Stimulated activated CD4-positive, alpha-beta T cell treated with anti-CD3 and anti-CD28 coated beads, TNF-alpha, amount 100 ng/mL, for 24 hours (primary cell): ENCODE results near the gene ABCC8.

Experiments
- DNase-seq, 3 experiments: peaks; one replicate each; pipeline ENCODE4 v3.0.0-alpha.2; 2020; ENCODE audit warnings: low read depth in 3 of 3

The ABCC8 gene

DNA sequence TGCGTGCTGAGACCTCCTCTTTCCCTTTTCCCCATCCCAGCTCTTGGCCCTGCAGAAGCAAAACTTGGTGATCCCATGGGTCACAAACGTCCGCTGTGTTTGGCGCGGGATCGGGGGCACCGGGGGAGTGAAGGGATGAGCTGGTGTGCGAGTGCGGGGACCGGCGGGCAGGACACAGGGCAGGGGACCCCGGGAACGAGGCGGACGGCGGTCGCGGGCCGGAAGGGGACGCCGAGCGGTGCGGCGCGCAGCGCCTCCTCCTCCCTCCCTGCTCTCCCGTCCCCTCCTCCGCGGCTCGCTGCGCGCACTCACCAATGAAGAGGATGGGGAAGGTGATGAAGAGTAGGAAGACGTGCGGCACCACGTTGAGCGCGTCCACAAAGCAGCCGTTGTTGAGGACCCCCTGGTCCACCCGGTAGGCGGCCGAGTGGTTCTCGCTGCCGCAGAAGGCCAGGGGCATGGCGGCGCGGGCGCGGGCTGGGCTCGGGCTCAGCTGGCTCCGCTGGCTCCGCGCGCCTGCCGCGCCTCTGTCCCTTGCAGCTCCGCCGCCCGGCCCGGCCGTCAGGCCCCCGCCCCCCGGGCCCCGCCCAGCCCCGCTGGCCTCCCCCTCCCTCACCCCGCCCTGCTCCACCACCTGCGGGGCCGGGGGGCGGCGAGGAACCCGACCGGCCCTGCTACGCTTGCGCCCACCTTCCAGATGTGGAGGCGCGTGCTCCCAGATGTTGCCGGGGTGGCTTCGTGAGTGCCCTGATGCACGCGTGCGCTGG lies at the start of gene ABCC8:
Gene ABCC8 (minus strand): TSS at position 529 of the 767 bp plus-strand sequence. CDS start 69 bp downstream, at position 460.
- DNase-seq = no peak

DNA sequence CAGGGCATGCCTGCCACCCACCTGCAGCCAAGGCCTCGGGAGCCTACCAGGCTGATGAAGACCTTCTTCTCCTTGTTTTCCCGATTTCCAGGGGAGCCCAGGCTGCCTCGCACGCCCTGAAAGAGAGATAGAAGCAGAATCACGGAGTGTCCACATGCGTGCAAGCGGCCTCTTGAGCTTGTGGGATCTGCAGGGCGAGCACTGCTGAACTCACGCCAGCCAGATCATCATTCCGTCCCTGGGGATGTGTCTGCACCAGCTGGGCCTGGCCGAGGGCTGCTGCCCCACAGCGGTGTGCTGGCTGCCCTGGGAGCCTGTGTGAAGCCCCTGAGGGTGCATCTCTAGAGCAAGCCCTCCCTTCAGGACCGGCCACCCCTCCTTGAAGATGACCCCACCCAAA lies 49.7 kb upstream of the ABCC8 start:
- no peak for DNase-seq

DNA sequence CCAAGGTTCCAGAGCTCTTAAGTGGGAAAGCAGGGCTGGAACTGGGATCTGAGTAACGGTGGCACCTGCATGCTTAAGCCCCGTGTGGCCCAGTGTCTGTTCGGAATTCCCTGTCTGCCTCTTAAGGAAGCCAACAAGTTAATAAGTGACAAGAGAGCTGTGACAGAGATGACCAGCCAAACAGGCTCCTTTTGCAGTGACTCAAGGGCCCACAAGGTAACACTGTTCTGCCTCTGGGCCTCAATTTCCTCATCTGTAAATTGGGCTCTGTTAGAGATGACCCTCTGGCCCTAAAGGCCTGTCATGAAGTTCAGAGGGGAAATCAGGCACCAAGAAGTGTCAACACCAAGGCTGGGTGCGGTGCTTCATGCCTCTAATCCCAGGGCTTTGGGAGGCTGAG lies 48.9 kb upstream of the ABCC8 start:
- DNase-seq = no peak

DNA sequence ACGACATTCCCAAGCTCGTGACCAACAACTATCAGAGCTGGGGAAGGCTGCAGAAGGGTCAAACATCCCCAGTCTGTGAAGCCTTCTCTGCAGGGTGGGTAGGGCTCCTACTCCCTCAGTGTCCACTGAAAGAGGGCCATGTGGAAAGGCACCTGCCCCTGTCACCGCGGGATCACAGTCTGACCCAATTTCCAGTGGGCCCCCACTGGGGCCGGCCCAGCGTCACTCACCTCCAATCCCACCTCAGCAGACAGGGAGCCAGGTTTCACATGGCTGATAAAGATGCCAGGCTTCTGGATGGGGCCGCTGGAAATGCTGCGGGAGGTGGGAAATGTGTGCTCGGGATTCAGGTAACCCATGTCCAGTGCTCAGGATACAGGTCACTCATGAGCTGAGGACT lies 47.6 kb upstream of the ABCC8 start:
- no peak for DNase-seq

DNA sequence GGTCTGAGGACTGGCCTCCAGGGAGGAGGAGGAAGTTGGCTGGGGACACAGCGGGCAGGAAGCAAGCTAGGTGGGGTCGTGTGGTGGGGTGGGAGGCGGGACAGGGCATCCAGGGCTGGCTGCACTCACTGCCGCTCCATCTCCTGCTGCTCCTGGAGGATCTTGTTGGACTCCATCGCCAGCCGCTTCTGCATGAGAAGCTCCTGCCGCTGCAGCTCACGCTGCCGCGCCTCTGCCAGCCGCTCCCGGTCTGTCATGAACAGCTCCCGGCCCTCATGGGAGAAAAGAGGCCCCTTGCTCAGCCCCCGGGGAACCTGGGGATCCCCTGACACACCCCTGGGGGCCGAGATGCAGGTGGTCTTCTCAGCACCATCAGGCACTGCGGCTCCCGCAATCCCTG lies 46.0 kb upstream of the ABCC8 start:
- DNase-seq = no peak

DNA sequence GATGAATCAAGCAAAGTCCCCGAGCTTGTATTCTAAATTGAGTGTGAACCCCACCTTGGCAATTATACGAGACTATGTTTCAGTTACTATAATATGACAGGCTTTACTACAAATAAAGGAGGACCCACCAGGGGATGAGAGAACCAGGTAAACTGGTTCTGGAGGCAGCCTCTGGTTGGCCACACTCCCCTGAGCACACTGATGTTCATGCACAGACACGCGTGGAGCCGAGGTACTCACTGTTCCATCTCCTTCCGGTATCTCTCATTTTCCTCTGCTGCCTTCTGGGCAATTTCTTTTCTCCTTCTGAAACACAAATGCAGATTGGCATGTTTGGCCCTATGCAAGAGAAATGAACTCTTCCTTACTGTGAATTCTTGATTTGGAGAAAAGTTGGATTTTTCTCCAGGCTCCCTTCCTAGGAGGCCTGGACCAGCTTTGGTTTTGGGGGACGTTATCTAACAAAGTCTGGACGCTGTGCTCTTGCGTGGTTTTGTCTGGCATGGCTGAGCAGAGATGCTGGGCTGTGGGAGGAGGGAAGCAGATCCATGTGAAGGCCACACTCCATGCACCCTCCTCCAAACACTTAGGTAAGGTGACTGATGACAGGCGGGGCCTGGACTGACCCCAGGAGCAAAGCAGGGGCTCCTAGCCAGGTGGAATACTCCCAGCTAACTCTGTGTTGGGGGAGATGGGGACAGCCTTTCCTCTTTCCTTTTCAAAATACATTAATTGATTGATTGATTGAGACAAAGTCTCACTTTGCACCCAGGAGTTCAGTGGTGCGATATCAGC lies 44.7 kb upstream of the ABCC8 start:
- no peak for DNase-seq

DNA sequence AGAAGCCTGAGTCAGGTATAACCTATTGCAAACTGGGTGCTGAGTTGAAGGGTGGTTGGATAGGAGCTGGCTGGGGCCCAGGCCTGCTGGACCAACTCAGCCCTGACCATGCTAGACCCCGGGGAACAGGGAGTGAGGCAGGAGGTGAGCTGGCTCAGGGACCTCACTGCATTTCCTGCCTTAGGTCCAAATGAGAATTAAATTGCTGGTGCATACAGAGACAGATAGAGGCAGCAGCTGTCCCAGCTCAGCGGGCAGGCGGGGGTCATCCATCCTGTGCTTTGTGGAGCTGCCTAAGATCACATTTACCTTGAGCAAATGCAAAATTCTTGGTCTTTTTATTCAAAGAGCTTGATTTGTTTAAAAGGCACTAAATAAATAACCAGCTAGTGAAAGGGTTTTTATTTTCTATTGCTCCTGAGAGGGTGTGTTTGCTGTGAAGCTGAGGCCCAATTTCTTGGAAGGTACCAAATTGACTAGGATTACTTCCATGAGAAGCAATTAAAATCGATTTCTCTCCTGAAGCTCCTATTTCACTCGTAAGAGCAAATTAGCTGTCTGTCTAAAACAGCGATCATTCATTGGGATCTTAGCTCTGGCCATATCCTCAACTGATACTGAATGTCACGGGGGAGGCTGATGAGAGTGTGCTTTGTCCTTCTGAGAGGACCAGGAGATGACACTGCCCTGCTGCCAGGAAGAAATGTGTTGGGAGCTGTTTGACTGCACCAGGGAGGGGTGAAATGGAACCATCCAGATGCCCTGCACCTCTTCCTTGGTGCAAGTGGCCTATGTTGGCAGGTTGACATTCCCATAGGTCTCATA lies 42.6 kb upstream of the ABCC8 start:
- no peak for DNase-seq

DNA sequence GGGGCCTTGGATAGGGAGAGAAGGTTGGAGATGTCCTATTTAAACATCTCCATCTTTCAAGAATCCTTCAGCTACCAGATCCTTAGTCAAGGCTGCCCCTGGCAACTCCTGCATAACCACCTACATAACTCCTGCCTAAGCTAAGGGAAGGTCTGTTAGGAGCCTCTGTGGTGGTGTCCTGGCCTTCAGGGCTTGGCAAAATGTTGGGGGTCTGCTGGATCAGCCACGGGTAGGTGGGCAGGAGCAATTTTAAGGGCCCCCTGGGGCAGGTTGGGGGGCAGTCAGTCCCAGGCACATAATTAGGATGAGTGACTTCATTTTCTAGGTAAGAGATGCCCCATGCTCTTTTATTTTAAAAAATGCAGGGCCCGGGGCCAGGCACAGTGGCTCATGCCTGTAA lies 41.7 kb upstream of the ABCC8 start:
- no peak for DNase-seq

DNA sequence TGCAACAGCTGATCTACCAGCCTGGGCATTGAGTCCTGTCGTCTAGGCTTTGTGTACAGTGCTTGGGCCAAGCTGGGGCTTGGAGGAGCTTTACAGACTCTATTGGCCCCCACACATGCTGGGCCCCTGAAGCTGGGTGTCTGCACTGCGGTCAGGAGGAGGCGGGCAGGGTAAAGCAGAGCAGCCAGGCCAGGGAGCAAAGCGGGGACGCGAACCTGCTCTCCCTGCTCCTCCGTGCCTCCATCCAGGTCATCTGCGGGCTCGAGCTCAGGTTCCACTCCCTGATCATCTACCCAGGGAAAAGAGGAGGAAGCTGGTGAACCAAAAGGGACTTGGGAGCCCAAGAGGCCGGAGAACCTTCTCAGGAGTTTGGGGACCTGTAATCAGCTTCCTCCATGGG lies 40.5 kb upstream of the ABCC8 start:
- no peak for DNase-seq

DNA sequence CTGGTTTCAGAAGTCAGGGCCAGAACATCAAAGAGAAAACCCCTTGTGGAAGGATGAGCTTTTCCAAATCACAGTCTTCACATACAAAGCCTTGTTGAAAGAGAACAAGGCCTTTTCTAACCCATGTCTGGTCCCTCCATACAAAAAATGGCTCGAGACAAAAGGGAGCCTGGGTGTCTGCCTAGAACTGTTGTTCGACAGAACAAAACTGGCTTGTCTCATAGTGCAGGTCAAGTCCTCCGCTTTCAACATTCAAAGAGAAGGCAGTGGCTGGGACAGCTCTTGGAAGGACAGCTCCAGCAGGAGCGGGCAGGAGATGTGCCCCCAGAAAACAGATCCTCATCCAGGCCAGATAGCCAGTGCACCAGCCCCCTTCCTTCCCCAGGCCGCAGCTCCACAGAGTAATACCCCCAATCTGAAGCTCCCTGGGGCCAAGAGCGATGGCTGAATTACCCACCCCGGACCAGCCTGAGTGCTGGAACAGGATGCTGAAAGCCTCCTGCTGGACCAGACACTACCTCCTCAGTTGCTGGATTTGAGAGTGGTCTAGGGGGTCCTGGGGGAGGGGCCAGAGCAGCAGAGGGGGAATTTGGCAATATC lies 40.0 kb upstream of the ABCC8 start:
- no peak for DNase-seq

DNA sequence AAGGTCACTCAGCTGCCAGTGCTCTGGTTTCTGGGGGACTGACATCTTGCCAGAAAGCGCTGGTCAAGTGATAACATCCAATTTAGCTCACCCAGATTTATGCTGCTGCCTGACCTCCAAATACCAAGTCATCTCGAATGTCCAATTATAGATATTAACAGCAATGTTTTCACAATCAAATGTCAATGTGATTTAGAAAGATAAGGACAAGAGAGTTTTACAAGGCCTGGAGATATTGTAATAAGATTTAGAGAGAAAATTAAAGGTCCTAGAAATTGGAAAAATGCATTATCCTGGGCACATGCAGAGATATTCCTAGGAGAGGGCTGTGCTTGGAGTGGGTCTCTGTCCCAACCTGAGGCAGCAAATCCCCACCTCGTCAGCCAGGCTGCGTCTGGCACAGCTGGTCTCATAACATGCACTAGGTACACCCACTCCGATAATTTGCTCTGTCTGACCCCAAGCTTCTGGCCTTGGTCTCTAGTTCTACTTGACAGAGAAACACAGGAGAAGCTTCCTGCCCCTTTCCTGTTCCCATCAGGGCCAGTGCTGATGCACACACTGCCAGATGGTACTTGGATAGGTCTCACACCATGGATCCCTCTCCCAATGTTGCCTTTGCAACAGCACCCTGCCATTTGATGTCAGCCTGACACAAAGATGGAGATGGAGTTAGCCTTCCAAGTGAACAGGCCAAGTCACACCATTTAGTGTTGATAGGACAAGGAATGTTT lies 39.0 kb upstream of the ABCC8 start:
- DNase-seq = no peak

DNA sequence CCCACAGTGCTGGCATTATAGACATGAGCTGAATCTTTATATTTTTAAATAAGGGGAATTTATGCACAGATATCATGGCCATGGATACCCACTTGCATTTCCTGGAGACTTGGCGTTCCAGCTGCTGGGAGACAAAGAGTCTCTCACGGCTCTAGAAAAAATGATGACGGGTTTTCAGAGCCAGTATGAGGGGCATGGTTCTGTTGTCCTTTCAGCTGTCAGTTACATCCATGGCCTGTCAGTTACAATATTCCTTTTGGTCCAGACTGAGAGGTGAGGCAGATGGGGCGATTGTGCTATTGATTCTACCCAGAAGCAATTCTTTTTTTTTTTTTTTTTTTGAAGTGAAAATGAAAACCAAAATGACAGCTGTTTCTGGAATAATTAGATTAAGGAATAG lies 37.8 kb upstream of the ABCC8 start:
- DNase-seq = no peak

DNA sequence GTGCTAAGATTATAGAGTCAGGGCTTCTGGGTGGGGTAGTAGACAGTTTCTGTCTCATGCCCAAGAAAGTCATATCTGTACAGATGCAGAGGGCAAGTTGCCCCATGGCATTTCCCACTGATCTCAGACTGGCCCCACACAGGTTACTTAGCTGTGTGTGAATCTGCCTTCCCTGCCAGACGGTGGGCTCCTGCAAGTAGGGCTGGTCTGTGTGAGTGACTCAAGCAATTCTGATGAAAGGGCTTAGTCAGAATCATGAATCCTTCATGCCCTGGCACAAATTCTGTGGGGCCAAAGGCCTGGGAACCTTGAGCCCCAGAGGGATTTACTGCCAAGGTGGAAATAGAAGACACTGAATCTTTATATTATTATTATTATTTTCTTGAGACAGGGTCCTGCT lies 37.2 kb upstream of the ABCC8 start:
- DNase-seq = no peak

DNA sequence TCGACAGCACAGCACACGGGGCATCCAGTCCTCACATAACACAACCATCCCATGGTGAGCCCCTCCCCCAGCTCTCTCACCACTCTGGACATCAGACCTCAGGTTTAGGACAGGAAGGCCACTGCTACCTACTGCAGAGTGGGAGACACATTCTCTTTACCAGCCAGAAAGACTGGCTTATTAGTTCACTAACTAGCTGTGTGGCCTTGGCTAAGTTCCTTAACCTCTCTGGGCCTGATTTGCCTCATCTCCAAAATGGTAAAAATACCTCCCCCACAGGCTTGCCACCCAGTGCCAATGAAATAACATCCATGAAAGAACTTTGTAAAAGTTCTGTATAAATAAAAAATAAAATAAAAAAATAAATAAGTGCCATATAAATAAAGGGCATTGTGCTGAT lies 35.5 kb upstream of the ABCC8 start:
- no peak for DNase-seq

DNA sequence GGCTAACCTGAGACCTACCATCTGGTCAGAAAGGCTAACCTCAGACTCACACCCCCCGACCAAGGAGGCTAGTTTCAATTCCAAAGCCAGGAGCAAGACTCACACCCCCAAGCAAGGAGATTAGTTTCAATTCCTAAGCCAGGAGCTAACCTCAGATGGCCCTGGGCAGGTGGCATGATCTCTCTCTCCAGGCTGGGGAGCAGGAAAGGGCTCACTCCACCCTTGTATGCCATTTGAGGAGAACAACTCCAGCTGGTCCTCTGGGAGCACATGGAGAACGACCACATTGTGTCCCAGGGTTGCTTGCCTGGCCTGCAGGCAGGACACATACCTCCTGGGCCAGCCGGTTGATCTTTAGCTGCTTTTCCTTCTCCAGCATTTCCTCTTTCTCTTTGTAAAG lies 34.9 kb upstream of the ABCC8 start:
- DNase-seq = no peak

DNA sequence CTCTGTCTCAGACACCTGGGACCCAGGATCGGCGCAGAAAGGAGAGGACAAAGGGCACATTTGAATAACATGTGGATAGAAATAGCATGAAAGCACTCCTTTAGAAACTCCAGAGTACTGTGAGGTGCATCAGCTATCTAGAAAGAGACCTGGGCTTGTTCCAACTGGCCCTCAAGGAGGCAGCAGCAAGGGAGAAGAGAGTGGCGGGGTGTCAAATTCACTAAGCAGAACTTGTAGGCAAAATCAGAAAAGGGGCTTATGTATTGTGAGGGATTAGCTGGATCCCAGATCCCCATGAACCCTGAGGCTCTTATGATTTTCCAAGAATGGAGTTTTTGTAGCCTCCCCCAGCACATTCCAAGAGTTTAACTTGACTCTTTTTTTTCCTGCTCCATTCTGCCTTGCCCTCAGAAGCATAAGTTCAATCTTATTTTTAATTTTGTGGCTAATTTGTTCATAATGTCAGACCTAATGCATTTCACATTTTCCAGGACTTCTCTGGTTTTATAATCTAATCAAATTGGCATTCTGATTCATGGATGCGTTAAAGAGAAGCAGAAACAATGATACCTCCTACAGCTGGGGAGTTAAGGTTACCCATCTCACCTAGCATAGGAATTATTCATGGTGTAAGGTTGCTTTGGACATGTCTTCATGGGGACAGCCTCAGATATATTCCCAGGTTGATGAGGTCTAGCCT lies 34.0 kb upstream of the ABCC8 start:
- no peak for DNase-seq

DNA sequence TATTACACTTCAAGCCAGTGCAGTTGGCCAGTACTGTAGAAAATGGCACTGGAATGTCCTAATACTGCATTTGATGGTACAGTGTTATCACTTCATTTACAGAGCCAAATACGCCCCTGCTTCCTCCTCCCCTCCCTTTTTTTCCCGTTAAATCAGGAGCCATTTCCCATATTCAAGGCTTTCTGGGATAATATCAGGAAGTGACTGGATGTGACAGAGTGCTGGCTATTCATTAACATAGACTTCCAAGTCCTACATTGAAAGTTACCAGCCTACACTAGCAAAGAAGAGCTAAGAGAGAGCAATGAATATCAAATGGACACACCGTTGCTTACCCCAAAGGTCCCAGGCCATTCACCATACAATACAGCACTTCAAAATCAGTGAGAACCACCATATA lies 32.1 kb upstream of the ABCC8 start:
- no peak for DNase-seq

DNA sequence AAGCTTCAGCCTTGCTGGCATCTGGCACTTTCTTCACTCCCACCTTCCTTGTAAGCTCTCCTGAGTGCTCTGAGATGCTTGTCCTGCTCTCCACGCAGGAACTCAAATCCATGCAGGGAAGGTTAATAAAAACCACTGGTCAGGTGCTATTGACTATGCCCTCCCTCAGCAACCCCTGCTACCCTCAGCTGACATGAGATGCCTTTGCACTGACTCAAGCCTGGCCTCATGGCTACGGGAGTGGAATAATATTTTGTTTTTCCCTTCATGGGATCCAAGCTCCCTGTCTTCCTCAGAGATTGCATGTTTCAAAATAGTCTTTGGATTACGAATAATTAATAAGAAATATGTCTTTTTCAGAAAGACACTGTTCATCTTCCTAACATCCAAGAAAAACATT lies 31.7 kb upstream of the ABCC8 start:
- no peak for DNase-seq

DNA sequence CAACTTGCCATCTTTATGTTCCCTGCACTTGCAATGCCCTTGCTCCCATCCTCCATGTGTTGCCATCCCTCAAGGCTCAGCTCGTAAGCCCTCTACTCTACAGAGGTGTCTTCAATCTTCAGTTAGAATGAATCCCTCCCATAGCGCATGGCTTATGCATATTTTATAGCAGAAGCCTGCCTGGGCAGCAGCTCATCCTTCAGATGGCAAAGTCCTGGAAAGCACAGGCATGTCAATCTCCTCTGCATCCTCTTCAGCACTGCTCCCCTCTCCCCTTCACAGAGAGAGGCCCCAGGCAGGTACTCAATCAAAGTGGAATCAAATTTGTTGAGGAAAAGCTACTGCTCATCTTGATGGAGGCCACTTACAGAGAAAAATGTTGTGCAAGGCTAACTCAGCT lies 31.1 kb upstream of the ABCC8 start:
- DNase-seq = no peak

DNA sequence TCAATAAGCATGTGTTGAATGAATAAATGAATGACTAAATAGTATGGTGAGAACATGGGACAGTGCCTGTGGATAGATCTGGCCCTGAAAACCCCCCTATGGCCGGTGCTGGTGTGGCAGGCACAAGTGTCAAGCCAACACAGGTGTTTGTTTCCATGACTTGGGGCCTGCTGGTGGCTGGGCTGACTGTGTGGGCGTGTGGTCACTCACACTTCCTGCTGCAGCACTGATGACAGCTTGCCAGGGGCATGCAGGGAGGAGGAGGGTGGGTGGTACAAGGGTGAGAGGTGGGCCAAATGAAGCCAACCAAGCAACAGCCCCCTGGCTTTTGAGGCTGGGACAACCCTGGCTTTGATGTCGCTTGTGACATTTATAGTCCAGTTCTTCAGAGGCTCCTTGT lies 30.3 kb upstream of the ABCC8 start:
- no peak for DNase-seq

DNA sequence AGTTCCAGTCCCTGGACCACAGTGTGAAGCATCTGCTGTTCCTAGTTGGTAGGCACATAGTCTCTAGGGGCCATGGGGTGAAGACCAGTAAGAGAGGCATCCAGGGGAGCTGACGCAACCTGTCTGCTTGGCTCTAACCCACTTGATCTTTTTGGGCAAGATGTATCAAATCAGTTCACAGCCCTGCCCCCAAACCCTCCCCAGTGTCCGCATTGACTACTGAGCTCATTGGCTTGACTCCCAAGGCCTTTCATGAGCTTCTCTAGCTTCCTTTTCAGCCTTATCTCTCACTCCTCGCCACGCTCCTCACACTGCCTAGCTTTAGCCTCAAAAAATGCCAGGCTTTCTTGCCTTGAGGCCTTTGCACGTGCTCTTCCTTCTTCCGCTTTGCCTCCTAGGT lies 29.7 kb upstream of the ABCC8 start:
- DNase-seq = no peak
